PFSK-1 (cell line): Measurements from ENCODE around the gene ELAVL1.

Experiments used
- FOXP2 ChIP-seq: optimal IDR thresholded peaks from 2 replicates; pipeline ENCODE3; 2011; ENCODE audit warnings: borderline replicate concordance, control low read depth, inconsistent platforms; ENCODE audit not compliant: insufficient read depth; ENCODE audit errors: extremely low read length, extremely low read depth
- POLR2AphosphoS5 ChIP-seq: IDR thresholded peaks from 2 replicates; pipeline ENCODE4 v1.6.1; 2012; ENCODE audit warnings: low read depth, mild to moderate bottlenecking, control low read depth, low read length, moderate library complexity
- SIN3A ChIP-seq: IDR thresholded peaks from 2 replicates; pipeline ENCODE4 v1.6.1; 2012; ENCODE audit warnings: mild to moderate bottlenecking, low read length, moderate library complexity, borderline replicate concordance; ENCODE audit not compliant: insufficient read depth
- TAF1 ChIP-seq: IDR thresholded peaks from 2 replicates; pipeline ENCODE4 v1.6.1; 2012; ENCODE audit warnings: low read length, control low read depth, borderline replicate concordance; ENCODE audit not compliant: insufficient read depth
- TF ChIP-seq, protein P1 (sequence below), 2 experiments: IDR thresholded peaks; 2 replicates each; pipeline versions ENCODE4 v1.6.1 to v1.8.0; 2011 to 2012; ENCODE audit warnings: low read depth in 2 of 2, low read length in 2 of 2, control low read depth in 1 of 2, inconsistent platforms in 1 of 2, mild to moderate bottlenecking in 1 of 2, moderate library complexity in 1 of 2; ENCODE audit not compliant: insufficient read depth in 1 of 2

Gene ELAVL1

GRCh38 chr19:7962644-7963268 is 42.7 kb downstream of the ELAVL1 start:
- TF ChIP-seq, protein P1, sequence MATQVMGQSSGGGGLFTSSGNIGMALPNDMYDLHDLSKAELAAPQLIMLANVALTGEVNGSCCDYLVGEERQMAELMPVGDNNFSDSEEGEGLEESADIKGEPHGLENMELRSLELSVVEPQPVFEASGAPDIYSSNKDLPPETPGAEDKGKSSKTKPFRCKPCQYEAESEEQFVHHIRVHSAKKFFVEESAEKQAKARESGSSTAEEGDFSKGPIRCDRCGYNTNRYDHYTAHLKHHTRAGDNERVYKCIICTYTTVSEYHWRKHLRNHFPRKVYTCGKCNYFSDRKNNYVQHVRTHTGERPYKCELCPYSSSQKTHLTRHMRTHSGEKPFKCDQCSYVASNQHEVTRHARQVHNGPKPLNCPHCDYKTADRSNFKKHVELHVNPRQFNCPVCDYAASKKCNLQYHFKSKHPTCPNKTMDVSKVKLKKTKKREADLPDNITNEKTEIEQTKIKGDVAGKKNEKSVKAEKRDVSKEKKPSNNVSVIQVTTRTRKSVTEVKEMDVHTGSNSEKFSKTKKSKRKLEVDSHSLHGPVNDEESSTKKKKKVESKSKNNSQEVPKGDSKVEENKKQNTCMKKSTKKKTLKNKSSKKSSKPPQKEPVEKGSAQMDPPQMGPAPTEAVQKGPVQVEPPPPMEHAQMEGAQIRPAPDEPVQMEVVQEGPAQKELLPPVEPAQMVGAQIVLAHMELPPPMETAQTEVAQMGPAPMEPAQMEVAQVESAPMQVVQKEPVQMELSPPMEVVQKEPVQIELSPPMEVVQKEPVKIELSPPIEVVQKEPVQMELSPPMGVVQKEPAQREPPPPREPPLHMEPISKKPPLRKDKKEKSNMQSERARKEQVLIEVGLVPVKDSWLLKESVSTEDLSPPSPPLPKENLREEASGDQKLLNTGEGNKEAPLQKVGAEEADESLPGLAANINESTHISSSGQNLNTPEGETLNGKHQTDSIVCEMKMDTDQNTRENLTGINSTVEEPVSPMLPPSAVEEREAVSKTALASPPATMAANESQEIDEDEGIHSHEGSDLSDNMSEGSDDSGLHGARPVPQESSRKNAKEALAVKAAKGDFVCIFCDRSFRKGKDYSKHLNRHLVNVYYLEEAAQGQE (IDR thresholded peaks at IDR 0.05; ENCODE audit: insufficient read depth in 1 of 2, low read depth in 2 of 2, low read length in 2 of 2): no peak
- no peak for TF ChIP-seq TAF1
- TF ChIP-seq FOXP2: no peak

DNA sequence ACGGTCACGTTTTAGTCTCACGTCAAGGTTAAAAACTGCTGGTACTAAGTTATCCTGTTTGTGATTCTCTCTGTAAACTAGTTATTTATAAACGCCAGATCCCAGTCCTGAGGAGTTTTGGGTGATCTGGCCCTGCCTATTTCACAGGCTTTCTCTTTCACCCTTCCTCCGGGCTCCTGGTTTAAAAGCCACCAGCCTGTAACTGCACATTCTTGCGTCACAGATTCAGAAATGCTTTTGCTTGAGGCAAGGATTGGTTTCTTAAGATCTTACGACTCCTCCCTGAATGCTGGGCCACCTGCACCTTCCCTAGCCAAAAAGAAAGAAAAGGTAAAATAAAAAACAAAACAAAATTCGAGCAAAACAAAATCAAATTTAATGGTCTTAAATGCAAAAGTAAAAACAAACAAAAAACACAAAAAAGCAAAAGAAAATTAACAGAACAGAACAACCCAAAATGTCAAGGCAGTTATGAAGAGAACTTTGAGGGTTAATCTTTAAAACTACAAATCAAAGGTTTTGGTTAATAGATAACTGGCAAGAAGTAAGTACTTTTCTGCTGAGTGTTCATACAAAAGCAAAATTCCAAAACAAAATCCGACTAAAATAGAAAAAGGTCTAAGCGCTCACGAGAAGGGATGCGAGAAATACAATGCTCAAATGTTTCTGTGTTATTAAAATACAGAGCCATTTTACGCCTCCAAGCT is 43.4 kb downstream of the ELAVL1 start:
- TF ChIP-seq, protein P1 (IDR thresholded peaks at IDR 0.05; ENCODE audit: insufficient read depth in 1 of 2, low read depth in 2 of 2, low read length in 2 of 2): no peak
- TF ChIP-seq POLR2AphosphoS5: no peak
- TF ChIP-seq SIN3A: no peak
- TF ChIP-seq FOXP2: no peak
- no peak for TF ChIP-seq TAF1

DNA sequence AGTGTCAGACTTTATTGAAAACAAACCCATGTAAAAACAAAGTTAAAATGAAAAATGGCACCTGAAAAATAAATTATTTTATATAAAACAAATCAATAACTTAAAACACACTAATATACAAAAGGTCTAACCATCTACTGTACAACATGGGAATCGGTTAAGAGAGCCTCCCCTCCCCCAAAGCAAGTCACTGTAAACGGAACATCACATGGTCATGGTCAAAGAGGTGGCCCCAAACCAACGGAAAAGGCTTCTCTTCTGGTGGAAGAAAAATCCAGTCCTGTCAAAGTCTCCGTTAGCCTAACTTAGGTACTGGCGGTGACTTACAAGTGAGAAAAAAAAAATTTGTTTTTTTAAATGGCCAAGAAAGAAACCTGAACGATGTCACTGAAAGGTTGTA is 46.2 kb downstream of the ELAVL1 start:
- TF ChIP-seq POLR2AphosphoS5: no peak
- no peak for TF ChIP-seq FOXP2
- TF ChIP-seq, protein P1 (IDR thresholded peaks at IDR 0.05; ENCODE audit: insufficient read depth in 1 of 2, low read depth in 2 of 2, low read length in 2 of 2): no peak
- TF ChIP-seq TAF1: no peak
- no peak for TF ChIP-seq SIN3A

GRCh38 chr19:7955696-7956095 is 49.7 kb downstream of the ELAVL1 start:
- TF ChIP-seq TAF1: no peak
- TF ChIP-seq SIN3A: no peak
- TF ChIP-seq POLR2AphosphoS5: no peak
- TF ChIP-seq FOXP2: no peak
- TF ChIP-seq, protein P1 (IDR thresholded peaks at IDR 0.05; ENCODE audit: insufficient read depth in 1 of 2, low read depth in 2 of 2, low read length in 2 of 2): no peak

GRCh38 chr19:7953576-7953975 is 51.9 kb downstream of the ELAVL1 start:
- TF ChIP-seq, protein P1 (IDR thresholded peaks at IDR 0.05; ENCODE audit: insufficient read depth in 1 of 2, low read depth in 2 of 2, low read length in 2 of 2): no peak
- TF ChIP-seq SIN3A (no peak), FOXP2 (no peak), POLR2AphosphoS5 (no peak), TAF1 (no peak)
